Smooth muscle cell (in vitro differentiated cells): ENCODE results near the gene MORN5. TPM values are rescaled to one million over a fixed set of nuclear protein-coding genes. Genes with fewer than 3 reads are reported as not detected.

Experiments
- DNase-seq: peaks from one replicate; lab custom pipeline; 2025; ENCODE audit not compliant: unreplicated experiment; lab: John Stamatoyannopoulos, UW
- H2AFZ ChIP-seq: fragments of 200-600 bp; sonication (generic); 2 replicates; pipeline ENCODE4 v1.6.0; 2016; ENCODE audit warnings: antibody characterized with exemption, low read depth, mild to moderate bottlenecking
- H3F3A ChIP-seq: fragments of 200-600 bp; sonication (generic); 2 replicates; pipeline ENCODE4 v1.6.0; 2017; ENCODE audit warnings: antibody characterized with exemption, low read depth
- H3K27ac ChIP-seq: fragments of 200-600 bp; sonication (generic); 2 replicates; pipeline ENCODE4 v1.5.1; 2016; ENCODE audit warnings: low read depth, mild to moderate bottlenecking
- H3K27me3 ChIP-seq: fragments of 200-600 bp; sonication (generic); 2 replicates; pipeline ENCODE4 v1.6.1; 2016; ENCODE audit warnings: low read depth, mild to moderate bottlenecking
- H3K36me3 ChIP-seq: fragments of 200-600 bp; sonication (generic); 2 replicates; pipeline ENCODE4 v1.5.1; 2016; ENCODE audit warnings: low read depth
- H3K4me1 ChIP-seq: fragments of 200-600 bp; sonication (generic); 2 replicates; pipeline ENCODE4 v1.5.1; 2016; ENCODE audit warnings: low read depth
- H3K4me2 ChIP-seq: fragments of 200-600 bp; sonication (generic); 2 replicates; pipeline ENCODE4 v1.6.0; 2016; ENCODE audit warnings: mild to moderate bottlenecking
- H3K4me3 ChIP-seq: fragments of 200-600 bp; sonication (generic); 2 replicates; pipeline ENCODE4 v1.5.1; 2016; ENCODE audit warnings: mild to moderate bottlenecking
- H3K79me2 ChIP-seq: fragments of 200-600 bp; sonication (generic); 2 replicates; pipeline ENCODE4 v1.6.0; 2016; ENCODE audit warnings: low read depth, mild to moderate bottlenecking
- H3K9ac ChIP-seq: fragments of 200-600 bp; sonication (generic); 2 replicates; pipeline ENCODE4 v1.6.0; 2016; ENCODE audit warnings: low read depth
- H3K9me3 ChIP-seq: fragments of 200-600 bp; sonication (generic); replicated peaks from 2 replicates; pipeline ENCODE4 v1.5.1; 2016; ENCODE audit warnings: low read depth
- H4K20me1 ChIP-seq: fragments of 200-600 bp; sonication (generic); 2 replicates; pipeline ENCODE4 v1.6.0; 2016; ENCODE audit warnings: low read depth
- CTCF ChIP-seq: fragments of 200-600 bp; sonication (generic); IDR thresholded peaks from 2 replicates; pipeline ENCODE4 v1.5.1; 2017; ENCODE audit warnings: borderline replicate concordance, mild to moderate bottlenecking, antibody characterized with exemption; ENCODE audit not compliant: insufficient read depth, poor library complexity, severe bottlenecking
- WGBS: methylation state at CpG from one replicate; pipeline ENCODE4 v1.1.7; 2016; ENCODE audit warnings: low lambda C conversion rate; 5-methylcytosine and 5-hydroxymethylcytosine counted together
- polyA plus RNA-seq: library from polyadenylated mRNA; unstranded; fragments of >200 nt; fragmentation: Nextera tagmentation; extraction: Ambion mirVana; gene quantifications from 2 replicates; pipeline ENCODE4 v1.2.1, GENCODE V29; 2016
- total RNA-seq: library from RNA; depleted of rRNA; stranded (reverse); fragments of >200 nt; gene quantifications from 2 replicates; pipeline ENCODE4 v1.2.3, GENCODE V29; 2014

MORN5 gene
- total and polyA plus RNA-seq, 2 experiments from 2014 or later: not detected

GRCh38 chr9:122119721-122120120 lies 40.0 kb upstream of the MORN5 start:
- H3K79me2 ChIP-seq: no peaks in the 10 kb centered on the region
- H2AFZ ChIP-seq: no peak overlapping the region
- no peaks in the 10 kb centered on the region for H3F3A ChIP-seq
- no peak overlapping the region for H3K9ac ChIP-seq
- WGBS: 79% methylated on average over 5 of the region's 5 CpGs
- no peaks in the 10 kb centered on the region for H3K36me3 ChIP-seq
- H3K27me3 ChIP-seq: peaks cover 5% of the 10 kb centered on the region
- H3K9me3 ChIP-seq: no peaks in the 10 kb centered on the region
- no peak for DNase-seq
- H3K4me2 ChIP-seq: no peak overlapping the region
- H3K4me3 ChIP-seq: no peak overlapping the region
- no peaks in the 10 kb centered on the region for H3K4me1 ChIP-seq
- TF ChIP-seq CTCF: no peak
- no peaks in the 10 kb centered on the region for H4K20me1 ChIP-seq
- no peak overlapping the region for H3K27ac ChIP-seq

- H3K27me3 ChIP-seq: peaks cover 5% of the 10 kb centered on the region
- H2AFZ ChIP-seq: no peak overlapping the region
- H3K4me3 ChIP-seq: no peak overlapping the region
- TF ChIP-seq CTCF: no peak
- H3K9ac ChIP-seq: no peak overlapping the region
- no peaks in the 10 kb centered on the region for H4K20me1 ChIP-seq
- H3K4me1 ChIP-seq: no peaks in the 10 kb centered on the region
- no peaks in the 10 kb centered on the region for H3K79me2 ChIP-seq
- no peak for DNase-seq
- H3K27ac ChIP-seq: no peak overlapping the region
- 83% methylated on average over 10 of the region's 10 CpGs for WGBS
- H3K36me3 ChIP-seq: no peaks in the 10 kb centered on the region
- H3F3A ChIP-seq: no peaks in the 10 kb centered on the region
- H3K9me3 ChIP-seq: no peaks in the 10 kb centered on the region
- no peak overlapping the region for H3K4me2 ChIP-seq
Observed at GRCh38 chr9:122120316-122121071, 39.2 kb upstream of the MORN5 start.

GRCh38 chr9:122121391-122121790 lies 38.3 kb upstream of the MORN5 start:
- Histone ChIP-seq H2AFZ (no peak overlapping the region), H3K4me2 (no peak overlapping the region), H3K4me3 (no peak overlapping the region), H3K4me1 (peaks cover 5% of the 10 kb centered on the region), H3F3A (no peaks in the 10 kb centered on the region), H3K36me3 (no peaks in the 10 kb centered on the region), H3K27me3 (no peaks in the 10 kb centered on the region), H4K20me1 (no peaks in the 10 kb centered on the region), H3K27ac (no peak overlapping the region), H3K9me3 (no peaks in the 10 kb centered on the region), H3K79me2 (no peaks in the 10 kb centered on the region), H3K9ac (no peak overlapping the region)
- WGBS: 91% methylated on average over 10 of the region's 10 CpGs
- TF ChIP-seq CTCF: no peak
- DNase-seq: no peak

- no peaks in the 10 kb centered on the region for H4K20me1 ChIP-seq
- no peak for DNase-seq
- no peaks in the 10 kb centered on the region for H3F3A ChIP-seq
- no peak for TF ChIP-seq CTCF
- no peak overlapping the region for H3K4me2 ChIP-seq
- H3K4me1 ChIP-seq: peaks cover 11% of the 10 kb centered on the region
- no peaks in the 10 kb centered on the region for H3K79me2 ChIP-seq
- H3K27ac ChIP-seq: no peak overlapping the region
- no peaks in the 10 kb centered on the region for H3K9me3 ChIP-seq
- H3K9ac ChIP-seq: no peak overlapping the region
- WGBS: 97% methylated on average over 6 of the region's 6 CpGs
- no peaks in the 10 kb centered on the region for H3K36me3 ChIP-seq
- H3K4me3 ChIP-seq: no peak overlapping the region
- H2AFZ ChIP-seq: no peak overlapping the region
- peaks cover 3% of the 10 kb centered on the region for H3K27me3 ChIP-seq
Observed at GRCh38 chr9:122121931-122122330, 37.8 kb upstream of the MORN5 start.
